A673 (cell line): ENCODE results near the gene TFCP2L1. TPM values are rescaled to one million over a fixed set of nuclear protein-coding genes. Genes with fewer than 3 reads are reported as not detected.

ENCODE experiments used
- BruUV-seq: library from RNA; stranded (reverse); fragments of 400-500 nt; replicated peaks from 2 replicates; lab custom pipeline; 2021; lab: Mats Ljungman, UMichigan
- CTCF ChIA-PET: fragments of 300-600 bp; sonication (Branson Sonifier 250); formaldehyde crosslinking; loops from one replicate; lab custom pipeline; 2022; ENCODE audit warnings: antibody characterized with exemption; lab: Charles Lee
- POLR2A ChIA-PET: fragments of 300-600 bp; sonication (Branson Sonifier 250); formaldehyde crosslinking; loops from one replicate; lab custom pipeline; 2022; ENCODE audit warnings: antibody characterized with exemption; ENCODE audit not compliant: low non-redundant PET; lab: Charles Lee
- DNase-seq: peaks from one replicate; pipeline ENCODE4 v3.0.0-alpha.2; 2015; ENCODE audit warnings: low spot score
- H3K27ac ChIP-seq: fragments of 200-600 bp; sonication (generic); 2 replicates; pipeline ENCODE4 v1.5.1; 2016; ENCODE audit warnings: mixed run types, low read depth, mild to moderate bottlenecking, mixed read lengths, antibody characterized with exemption, low read length; ENCODE audit not compliant: poor library complexity, severe bottlenecking
- H3K27me3 ChIP-seq: fragments of 200-600 bp; sonication (generic); replicated peaks from 2 replicates; pipeline ENCODE4 v1.6.1; 2017; ENCODE audit warnings: mixed run types, low read depth, mild to moderate bottlenecking, mixed read lengths, antibody characterized with exemption, low read length; ENCODE audit not compliant: insufficient read depth, poor library complexity
- H3K36me3 ChIP-seq: fragments of 200-600 bp; sonication (generic); 2 replicates; pipeline ENCODE4 v1.6.1; 2016; ENCODE audit warnings: mixed run types, mild to moderate bottlenecking, mixed read lengths, antibody characterized with exemption, low read length; ENCODE audit not compliant: insufficient read depth, poor library complexity, severe bottlenecking
- H3K4me1 ChIP-seq: fragments of 200-600 bp; sonication (generic); 2 replicates; pipeline ENCODE4 v1.6.1; 2017; ENCODE audit warnings: mixed run types, mild to moderate bottlenecking, mixed read lengths, antibody characterized with exemption, low read length; ENCODE audit not compliant: insufficient read depth, poor library complexity, severe bottlenecking
- H3K4me3 ChIP-seq: fragments of 200-600 bp; sonication (generic); 2 replicates; pipeline ENCODE4 v1.5.1; 2016; ENCODE audit warnings: low read depth, mixed run types, mild to moderate bottlenecking, mixed read lengths, low read length; ENCODE audit not compliant: poor library complexity, severe bottlenecking
- H3K9me3 ChIP-seq: fragments of 200-600 bp; sonication (generic); 2 replicates; pipeline ENCODE4 v1.6.1; 2016; ENCODE audit warnings: mixed run types, low read depth, mild to moderate bottlenecking, mixed read lengths, antibody characterized with exemption, low read length; ENCODE audit not compliant: poor library complexity, severe bottlenecking
- EZH2 ChIP-seq: fragments of 200-600 bp; sonication (generic); IDR thresholded peaks from 2 replicates; pipeline ENCODE4 v1.6.1; 2017; ENCODE audit warnings: borderline replicate concordance, low read depth, mild to moderate bottlenecking, mixed read lengths, antibody characterized with exemption, low read length; ENCODE audit not compliant: poor library complexity, severe bottlenecking
- intact Hi-C: fragments of 100-400 bp; cut with micrococcal nuclease; formaldehyde crosslinking; loops from one replicate; pipeline ENCODE4 v1.10.0; 2022; ENCODE audit not compliant: unreplicated experiment
- total RNA-seq: library from RNA; stranded (reverse); gene quantifications from 2 replicates; pipeline ENCODE4 v1.2.3, GENCODE V29; 2021
- TF ChIP-seq, protein P1 (sequence below): fragments of 300-800, 200-600 bp; sonication (generic); conservative IDR thresholded peaks from 2 replicates; pipeline ENCODE4 v1.5.1; 2017; ENCODE audit warnings: low read depth, mild to moderate bottlenecking, antibody characterized with exemption, low read length, moderate library complexity, mixed read lengths

TFCP2L1 gene
- total RNA-seq, 1 experiment from 2014 or later: not detected

GRCh38 chr2:121186261-121186660, 98.7 kb downstream of the TFCP2L1 start:
- ChIA-PET CTCF (no interaction called here), POLR2A (no interaction called here)
- no peak overlapping the region for H3K4me3 ChIP-seq
- no peaks in the 10 kb centered on the region for H3K36me3 ChIP-seq
- H3K9me3 ChIP-seq: no peaks in the 10 kb centered on the region
- no peak overlapping the region for H3K27ac ChIP-seq
- no peak for TF ChIP-seq EZH2
- H3K4me1 ChIP-seq: no peaks in the 10 kb centered on the region
- no peak for DNase-seq
- H3K27me3 ChIP-seq: no peaks in the 10 kb centered on the region
- intact Hi-C loops: no loop called here
- BruUV-seq: no TSS peak

DNA sequence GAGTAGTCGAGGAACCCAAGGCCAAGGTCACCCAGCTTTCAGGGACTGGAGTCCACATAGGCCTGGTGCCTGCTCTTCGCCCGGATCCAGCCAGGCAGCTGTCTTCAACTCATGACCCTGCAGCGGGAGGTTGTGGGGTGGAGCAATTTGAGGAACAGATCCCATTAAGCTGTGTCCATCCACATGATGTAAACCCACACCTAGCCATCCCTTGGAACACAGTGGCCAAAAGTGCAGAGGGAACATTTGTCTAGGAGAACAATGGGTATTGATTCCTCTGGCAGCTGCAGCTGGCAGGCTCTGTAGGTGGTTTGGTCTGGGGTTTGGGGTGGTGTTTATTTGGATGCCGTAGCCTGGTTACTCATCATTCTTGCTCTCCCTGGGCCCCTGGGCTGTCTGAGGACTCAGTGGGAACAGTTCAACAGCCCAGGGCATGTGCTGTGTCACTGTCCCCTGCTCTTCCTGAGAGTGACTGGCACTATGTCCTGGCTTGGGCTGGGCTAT, 99.4 kb downstream of the TFCP2L1 start:
- Histone ChIP-seq H3K4me1 (no peaks in the 10 kb centered on the region), H3K4me3 (no peak overlapping the region), H3K27ac (no peak overlapping the region), H3K9me3 (no peaks in the 10 kb centered on the region), H3K36me3 (no peaks in the 10 kb centered on the region), H3K27me3 (peaks cover 1% of the 10 kb centered on the region)
- ChIA-PET POLR2A (no interaction called here), CTCF (no interaction called here)
- intact Hi-C loops: no loop called here
- no TSS peak for BruUV-seq
- TF ChIP-seq, protein P1, sequence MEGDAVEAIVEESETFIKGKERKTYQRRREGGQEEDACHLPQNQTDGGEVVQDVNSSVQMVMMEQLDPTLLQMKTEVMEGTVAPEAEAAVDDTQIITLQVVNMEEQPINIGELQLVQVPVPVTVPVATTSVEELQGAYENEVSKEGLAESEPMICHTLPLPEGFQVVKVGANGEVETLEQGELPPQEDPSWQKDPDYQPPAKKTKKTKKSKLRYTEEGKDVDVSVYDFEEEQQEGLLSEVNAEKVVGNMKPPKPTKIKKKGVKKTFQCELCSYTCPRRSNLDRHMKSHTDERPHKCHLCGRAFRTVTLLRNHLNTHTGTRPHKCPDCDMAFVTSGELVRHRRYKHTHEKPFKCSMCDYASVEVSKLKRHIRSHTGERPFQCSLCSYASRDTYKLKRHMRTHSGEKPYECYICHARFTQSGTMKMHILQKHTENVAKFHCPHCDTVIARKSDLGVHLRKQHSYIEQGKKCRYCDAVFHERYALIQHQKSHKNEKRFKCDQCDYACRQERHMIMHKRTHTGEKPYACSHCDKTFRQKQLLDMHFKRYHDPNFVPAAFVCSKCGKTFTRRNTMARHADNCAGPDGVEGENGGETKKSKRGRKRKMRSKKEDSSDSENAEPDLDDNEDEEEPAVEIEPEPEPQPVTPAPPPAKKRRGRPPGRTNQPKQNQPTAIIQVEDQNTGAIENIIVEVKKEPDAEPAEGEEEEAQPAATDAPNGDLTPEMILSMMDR: no peak
- TF ChIP-seq EZH2: no peak
- no peak for DNase-seq

DNA sequence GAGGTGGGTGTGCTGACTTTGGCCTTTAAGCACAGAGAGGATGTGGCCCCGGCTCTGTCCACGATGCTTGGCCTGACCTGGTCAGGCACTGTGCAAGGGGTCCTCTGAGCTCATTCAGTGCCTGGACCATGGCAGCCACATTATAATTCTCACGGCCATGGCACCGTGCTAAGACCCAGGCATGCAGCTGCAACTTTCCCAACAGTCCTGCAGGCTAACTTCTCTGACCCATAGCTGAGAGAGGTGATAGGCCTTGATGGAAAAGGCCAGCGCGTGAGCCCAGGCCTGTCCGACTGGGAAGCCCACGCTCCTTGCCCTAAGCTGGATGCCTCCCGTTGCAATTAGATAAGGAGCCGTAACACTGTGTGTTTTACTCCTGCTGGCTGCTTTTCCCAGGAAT, 99.9 kb downstream of the TFCP2L1 start:
- H3K9me3 ChIP-seq: no peaks in the 10 kb centered on the region
- no peak overlapping the region for H3K27ac ChIP-seq
- no peak for DNase-seq
- CTCF ChIA-PET: no interaction called here
- TF ChIP-seq, protein P1: no peak
- no peak for TF ChIP-seq EZH2
- intact Hi-C loops: no loop called here
- H3K4me1 ChIP-seq: no peaks in the 10 kb centered on the region
- peaks cover 3% of the 10 kb centered on the region for H3K27me3 ChIP-seq
- POLR2A ChIA-PET: no interaction called here
- no peak overlapping the region for H3K4me3 ChIP-seq
- H3K36me3 ChIP-seq: no peaks in the 10 kb centered on the region
- BruUV-seq: no TSS peak

DNA sequence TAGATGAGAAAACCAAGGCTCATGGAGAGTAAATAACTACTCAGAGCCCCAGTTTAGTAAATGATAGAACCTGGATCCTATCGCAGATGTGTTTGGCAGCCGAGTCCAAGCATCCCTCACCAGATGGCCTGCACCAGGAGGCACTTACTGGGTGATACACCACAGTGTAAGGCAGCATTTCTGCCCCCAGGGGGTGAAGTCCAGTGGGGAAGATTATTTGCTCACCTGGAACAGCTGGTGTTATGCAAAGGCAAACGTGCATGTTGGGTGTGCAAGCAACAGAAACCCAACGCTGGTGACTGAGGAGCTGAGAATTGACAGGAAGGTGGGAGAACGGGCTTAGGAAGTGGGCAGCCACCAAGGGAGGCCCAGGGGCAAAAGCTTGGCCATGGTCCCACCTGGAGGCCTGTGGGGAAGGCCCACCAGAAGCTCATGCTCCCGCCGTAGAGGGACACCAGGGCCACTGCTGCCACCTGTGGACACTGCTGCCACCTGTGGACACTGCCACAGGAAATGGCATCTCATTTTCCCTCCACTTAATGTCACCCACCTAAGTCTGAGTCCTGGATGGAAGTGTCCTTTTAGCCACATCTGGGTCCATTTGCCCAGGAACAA, 100.6 kb downstream of the TFCP2L1 start:
- Histone ChIP-seq H3K27ac (no peak overlapping the region), H3K36me3 (no peaks in the 10 kb centered on the region), H3K4me1 (no peaks in the 10 kb centered on the region), H3K9me3 (no peaks in the 10 kb centered on the region), H3K4me3 (no peak overlapping the region), H3K27me3 (peaks cover 3% of the 10 kb centered on the region)
- DNase-seq: no peak
- ChIA-PET POLR2A (no interaction called here), CTCF (no interaction called here)
- BruUV-seq: no TSS peak
- TF ChIP-seq, protein P1: no peak
- TF ChIP-seq EZH2: no peak
- intact Hi-C loops: no loop called here
